ENCODE results near the gene CYB561D1. TPM values are rescaled to one million over a fixed set of nuclear protein-coding genes. Genes with fewer than 3 reads are reported as not detected.
"Not testable (repeated sequence)": the region's sequence is repeated elsewhere in the genome, so short reads cannot be mapped to it uniquely, and the experiment has no call there.

CYB561D1 gene, protein sequence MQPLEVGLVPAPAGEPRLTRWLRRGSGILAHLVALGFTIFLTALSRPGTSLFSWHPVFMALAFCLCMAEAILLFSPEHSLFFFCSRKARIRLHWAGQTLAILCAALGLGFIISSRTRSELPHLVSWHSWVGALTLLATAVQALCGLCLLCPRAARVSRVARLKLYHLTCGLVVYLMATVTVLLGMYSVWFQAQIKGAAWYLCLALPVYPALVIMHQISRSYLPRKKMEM
- 10.4 and 14.3 TPM in 2 replicates for total RNA-seq (ENCODE audit: low replicate concordance)
- long read RNA-seq, partial matches to known transcripts: 0 of 3 reads
- long read RNA-seq, other reads (novel, unspliced or antisense): 3 of 3 reads

GRCh38 chr1:109493805-109494539 lies at the start of gene CYB561D1:
Gene CYB561D1 (plus strand): TSS chr1:109494094. CDS start chr1:109494140, 46 bp downstream.
- Mint-ChIP-seq H3K9me3 (no peaks in the 10 kb centered on the region), H3K27ac (peak within 1 kb of the TSS; percentile 39), H3K36me3 (no peaks in the 10 kb centered on the region), H3K4me1 (ENCODE audit: unreplicated experiment) (peaks cover 9% of the 10 kb centered on the region), H3K27me3 (no peaks in the 10 kb centered on the region), H3K4me3 (peak within 1 kb of the TSS; percentile 91)
- peak; percentile 98 for TF ChIP-seq CTCF (conservative IDR thresholded peaks at IDR 0.05)
- DNase-seq (ENCODE audit: extremely low spot score, unreplicated experiment): peak; percentile 93

GRCh38 chr1:109444346-109444745 lies 49.5 kb upstream of the CYB561D1 start:
- no peak for DNase-seq (ENCODE audit: extremely low spot score, unreplicated experiment)
- H3K4me1 Mint-ChIP-seq (ENCODE audit: unreplicated experiment): no peaks in the 10 kb centered on the region
- peaks cover 39% of the 10 kb centered on the region for H3K27me3 Mint-ChIP-seq
- H3K9me3 Mint-ChIP-seq: no peaks in the 10 kb centered on the region
- no peaks in the 10 kb centered on the region for H3K36me3 Mint-ChIP-seq
- no peak overlapping the region for H3K27ac Mint-ChIP-seq
- H3K4me3 Mint-ChIP-seq: no peak overlapping the region
- TF ChIP-seq CTCF (conservative IDR thresholded peaks at IDR 0.05): no peak

GRCh38 chr1:109445949-109446695 lies 47.8 kb upstream of the CYB561D1 start:
- H3K27me3 Mint-ChIP-seq: peaks cover 53% of the 10 kb centered on the region
- not testable (repeated sequence) for H3K27ac Mint-ChIP-seq; H3K4me1 Mint-ChIP-seq (ENCODE audit: unreplicated experiment); H3K9me3 Mint-ChIP-seq; H3K36me3 Mint-ChIP-seq; H3K4me3 Mint-ChIP-seq; DNase-seq (ENCODE audit: extremely low spot score, unreplicated experiment)

DNA sequence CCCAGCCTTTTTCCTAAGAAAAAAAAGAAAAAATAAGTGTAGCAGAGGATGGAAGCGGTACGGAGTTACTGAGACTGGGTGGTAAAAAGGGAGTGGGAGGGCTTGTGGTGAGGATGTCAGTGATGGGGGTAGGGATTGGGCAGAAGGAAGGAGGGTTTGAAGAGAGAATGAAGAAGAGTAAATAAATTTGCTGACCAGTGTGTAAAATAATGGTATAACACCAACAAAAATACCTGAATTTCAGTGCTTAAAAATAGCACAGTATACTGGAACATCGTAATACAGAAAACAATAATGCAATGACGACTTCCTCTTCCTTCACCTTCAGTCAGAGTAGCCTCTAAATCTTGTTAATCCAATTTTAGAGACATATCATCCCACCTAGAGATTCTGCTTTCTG lies 46.4 kb upstream of the CYB561D1 start:
- H3K9me3 Mint-ChIP-seq: no peaks in the 10 kb centered on the region
- no peaks in the 10 kb centered on the region for H3K4me1 Mint-ChIP-seq (ENCODE audit: unreplicated experiment)
- H3K36me3 Mint-ChIP-seq: no peaks in the 10 kb centered on the region
- H3K4me3 Mint-ChIP-seq: no peak overlapping the region
- peaks cover 58% of the 10 kb centered on the region for H3K27me3 Mint-ChIP-seq
- TF ChIP-seq CTCF (conservative IDR thresholded peaks at IDR 0.05): no peak
- no peak overlapping the region for H3K27ac Mint-ChIP-seq
- no peak for DNase-seq (ENCODE audit: extremely low spot score, unreplicated experiment)

DNA sequence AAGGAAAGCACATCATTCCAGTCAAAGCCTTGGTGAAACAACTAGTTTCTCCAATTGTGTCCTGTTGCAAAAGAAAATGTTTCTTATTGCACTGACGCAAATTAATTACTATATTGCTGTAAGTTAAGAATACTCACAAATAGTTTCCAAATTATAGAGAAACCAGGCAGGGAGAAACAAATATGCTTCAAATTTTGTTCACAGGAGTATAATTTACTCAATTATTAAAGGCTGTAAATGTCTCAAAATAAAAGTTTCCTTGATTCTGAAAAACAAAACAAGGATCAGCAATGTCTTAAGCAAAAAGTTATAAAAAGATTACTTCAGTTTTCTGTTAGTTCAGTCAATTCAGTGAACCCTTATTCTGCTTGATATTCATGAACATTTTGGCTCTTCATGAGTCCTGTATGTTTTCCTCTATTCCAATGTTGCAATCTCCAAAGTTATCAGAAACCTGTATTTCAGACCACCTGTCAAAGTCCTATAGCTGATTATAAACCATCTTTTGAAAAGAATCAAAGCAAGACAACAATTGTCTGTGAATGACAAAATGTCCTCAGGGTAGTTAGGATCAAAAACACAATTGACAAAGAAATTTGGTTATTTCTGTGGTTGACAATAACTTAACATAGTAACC lies 39.3 kb upstream of the CYB561D1 start:
- Mint-ChIP-seq H3K27me3 (peaks cover 48% of the 10 kb centered on the region), H3K4me1 (ENCODE audit: unreplicated experiment) (no peaks in the 10 kb centered on the region), H3K36me3 (no peaks in the 10 kb centered on the region), H3K27ac (no peak overlapping the region), H3K9me3 (peaks cover 12% of the 10 kb centered on the region), H3K4me3 (no peak overlapping the region)
- TF ChIP-seq CTCF (conservative IDR thresholded peaks at IDR 0.05): no peak
- no peak for DNase-seq (ENCODE audit: extremely low spot score, unreplicated experiment)
